ENCODE data around the gene NOTCH1.

The NOTCH1 gene

DNA sequence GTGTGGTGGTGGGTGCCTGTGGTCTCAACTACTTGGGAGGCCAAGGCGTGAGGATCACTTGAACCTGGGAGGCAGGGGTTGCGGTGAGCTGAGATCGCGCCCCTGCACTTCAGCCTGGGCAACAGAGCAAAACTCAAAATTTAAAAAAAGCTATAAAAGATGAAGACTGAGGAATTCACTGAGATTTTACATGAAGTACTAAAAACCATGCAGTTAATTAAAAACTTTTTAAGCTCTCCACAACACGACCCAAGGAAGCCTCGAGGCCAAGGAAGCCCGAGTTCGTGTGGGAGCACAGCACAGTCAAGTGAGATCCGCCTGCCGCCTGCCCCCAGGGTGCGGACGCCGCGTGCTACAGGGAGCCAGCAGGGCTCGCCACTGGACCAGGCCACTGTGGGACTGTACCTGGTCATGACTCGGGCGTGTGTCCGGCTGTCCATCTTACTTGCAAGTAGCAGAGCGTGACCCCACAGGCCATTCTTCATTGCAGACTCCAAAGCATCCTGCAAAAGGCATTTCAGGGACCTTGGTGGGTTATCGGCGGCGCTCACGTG lies 85.0 kb downstream of the NOTCH1 start:
- peaks cover 3% of the 10 kb centered on the region; the same call in 1 of the 2 replicates for H3K36me3 ChIP-seq (ENCODE audit: low read length)
- H4K20me1 ChIP-seq (ENCODE audit: low read depth, low read length) = no peaks in the 10 kb centered on the region
- H3K79me2 ChIP-seq (ENCODE audit: insufficient read depth, low read length) = no peaks in the 10 kb centered on the region
- TF ChIP-seq CTCF (IDR thresholded peaks at IDR 0.05; ENCODE audit: insufficient read depth, low read length, poor library complexity, severe bottlenecking) (no peak), EZH2phosphoT487 (conservative IDR thresholded peaks at IDR 0.05; ENCODE audit: low read length) (no peak)
- no peak overlapping the region for H3K27ac ChIP-seq (ENCODE audit: low read depth, low read length)
- H3K9ac ChIP-seq (ENCODE audit: low read length) = no peak overlapping the region
- H3K4me2 ChIP-seq (ENCODE audit: low read depth, low read length, poor library complexity, severe bottlenecking) = no peak overlapping the region
- H3K27me3 ChIP-seq (ENCODE audit: low read length) = no peaks in the 10 kb centered on the region
- H3K9me3 ChIP-seq (ENCODE audit: insufficient read depth, low read length) = no peaks in the 10 kb centered on the region
- no peaks in the 10 kb centered on the region for H3K9me2 ChIP-seq (replicated peaks; ENCODE audit: insufficient read depth, low read length)
- no peaks in the 10 kb centered on the region for H3F3A ChIP-seq (ENCODE audit: insufficient read depth)
- H3K4me3 ChIP-seq (ENCODE audit: insufficient read depth, low read length, poor library complexity, severe bottlenecking) = no peak overlapping the region
- no peak overlapping the region for H2AFZ ChIP-seq (ENCODE audit: low read depth, low read length, severe bottlenecking)

- Histone ChIP-seq H3K27ac (ENCODE audit: low read depth, low read length) (no peak overlapping the region), H3K27me3 (ENCODE audit: low read length) (no peaks in the 10 kb centered on the region), H3K4me3 (ENCODE audit: insufficient read depth, low read length, poor library complexity, severe bottlenecking) (no peak overlapping the region), H2AFZ (ENCODE audit: low read depth, low read length, severe bottlenecking) (no peak overlapping the region), H3K9me3 (ENCODE audit: insufficient read depth, low read length) (no peaks in the 10 kb centered on the region), H4K20me1 (ENCODE audit: low read depth, low read length) (no peaks in the 10 kb centered on the region), H3K9me2 (replicated peaks; ENCODE audit: insufficient read depth, low read length) (no peaks in the 10 kb centered on the region), H3K4me2 (ENCODE audit: low read depth, low read length, poor library complexity, severe bottlenecking) (no peak overlapping the region), H3F3A (ENCODE audit: insufficient read depth) (no peaks in the 10 kb centered on the region), H3K9ac (ENCODE audit: low read length) (no peak overlapping the region), H3K36me3 (ENCODE audit: low read length) (peaks cover 3% of the 10 kb centered on the region; the same call in 1 of the 2 replicates), H3K79me2 (ENCODE audit: insufficient read depth, low read length) (no peaks in the 10 kb centered on the region)
- no peak for TF ChIP-seq EZH2phosphoT487 (conservative IDR thresholded peaks at IDR 0.05; ENCODE audit: low read length)
- TF ChIP-seq CTCF (IDR thresholded peaks at IDR 0.05; ENCODE audit: insufficient read depth, low read length, poor library complexity, severe bottlenecking) = no peak
Observed at GRCh38 chr9:136459425-136459824, 86.4 kb downstream of the NOTCH1 start.

DNA sequence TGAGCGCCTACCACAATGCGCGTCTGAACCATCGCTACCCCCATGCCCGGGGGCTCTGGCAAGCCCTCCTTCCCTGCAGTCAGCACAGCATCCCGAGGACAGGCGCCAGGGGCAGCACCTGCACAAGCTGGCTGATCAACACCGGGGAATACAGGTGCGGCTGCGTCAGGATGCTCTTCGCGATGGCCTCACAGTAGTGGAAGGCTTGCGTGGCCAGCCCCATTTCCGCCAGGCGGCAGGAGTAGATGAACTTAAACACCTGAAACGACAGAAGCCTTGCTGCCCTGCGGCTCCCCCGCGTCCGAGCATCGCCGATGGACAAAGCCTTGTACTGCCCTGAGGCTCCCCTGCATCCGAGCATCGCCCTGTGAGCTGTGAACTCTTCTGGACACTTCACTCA lies 88.5 kb downstream of the NOTCH1 start:
- H3K36me3 ChIP-seq (ENCODE audit: low read length) = 0 out of 2 replicates have a peak, but pooled peaks cover 1% of the 10 kb centered on the region
- H3K27ac ChIP-seq (ENCODE audit: low read depth, low read length) = no peak overlapping the region
- no peak overlapping the region for H3K4me3 ChIP-seq (ENCODE audit: insufficient read depth, low read length, poor library complexity, severe bottlenecking)
- no peak overlapping the region for H2AFZ ChIP-seq (ENCODE audit: low read depth, low read length, severe bottlenecking)
- H3K4me2 ChIP-seq (ENCODE audit: low read depth, low read length, poor library complexity, severe bottlenecking) = no peak overlapping the region
- no peaks in the 10 kb centered on the region for H3F3A ChIP-seq (ENCODE audit: insufficient read depth)
- no peak overlapping the region for H3K9ac ChIP-seq (ENCODE audit: low read length)
- no peaks in the 10 kb centered on the region for H3K79me2 ChIP-seq (ENCODE audit: insufficient read depth, low read length)
- H4K20me1 ChIP-seq (ENCODE audit: low read depth, low read length) = no peaks in the 10 kb centered on the region
- H3K9me3 ChIP-seq (ENCODE audit: insufficient read depth, low read length) = no peaks in the 10 kb centered on the region
- H3K27me3 ChIP-seq (ENCODE audit: low read length) = no peaks in the 10 kb centered on the region
- TF ChIP-seq CTCF (IDR thresholded peaks at IDR 0.05; ENCODE audit: insufficient read depth, low read length, poor library complexity, severe bottlenecking) (no peak), EZH2phosphoT487 (conservative IDR thresholded peaks at IDR 0.05; ENCODE audit: low read length) (no peak)
- H3K9me2 ChIP-seq (replicated peaks; ENCODE audit: insufficient read depth, low read length) = no peaks in the 10 kb centered on the region
